ENCODE data around the gene LAMA3.
"Not testable (repeated sequence)": the region's sequence is repeated elsewhere in the genome, so short reads cannot be mapped to it uniquely, and the experiment has no call there.

Gene LAMA3

DNA sequence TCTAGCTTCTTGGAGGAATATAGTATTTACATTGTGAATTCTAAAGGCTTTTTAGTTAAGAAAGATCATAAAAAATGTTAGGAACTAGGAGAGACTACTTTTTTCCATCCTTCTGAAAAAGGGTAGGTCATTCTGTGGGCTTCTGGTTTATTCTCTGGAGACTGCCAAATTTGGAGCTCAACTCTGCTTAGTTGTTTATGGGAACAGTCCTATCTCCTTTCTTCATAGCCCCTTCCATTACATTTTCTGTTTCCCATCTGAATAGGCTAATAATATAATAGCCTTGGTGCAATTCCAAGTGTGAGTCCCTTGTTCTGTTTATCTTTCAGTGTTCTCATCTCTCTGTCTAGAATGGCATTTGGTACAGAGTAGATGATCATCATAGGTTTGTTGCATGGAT lies 15.6 kb downstream of the LAMA3 start:
- no peak for DNase-seq (ENCODE audit: low read depth)

DNA sequence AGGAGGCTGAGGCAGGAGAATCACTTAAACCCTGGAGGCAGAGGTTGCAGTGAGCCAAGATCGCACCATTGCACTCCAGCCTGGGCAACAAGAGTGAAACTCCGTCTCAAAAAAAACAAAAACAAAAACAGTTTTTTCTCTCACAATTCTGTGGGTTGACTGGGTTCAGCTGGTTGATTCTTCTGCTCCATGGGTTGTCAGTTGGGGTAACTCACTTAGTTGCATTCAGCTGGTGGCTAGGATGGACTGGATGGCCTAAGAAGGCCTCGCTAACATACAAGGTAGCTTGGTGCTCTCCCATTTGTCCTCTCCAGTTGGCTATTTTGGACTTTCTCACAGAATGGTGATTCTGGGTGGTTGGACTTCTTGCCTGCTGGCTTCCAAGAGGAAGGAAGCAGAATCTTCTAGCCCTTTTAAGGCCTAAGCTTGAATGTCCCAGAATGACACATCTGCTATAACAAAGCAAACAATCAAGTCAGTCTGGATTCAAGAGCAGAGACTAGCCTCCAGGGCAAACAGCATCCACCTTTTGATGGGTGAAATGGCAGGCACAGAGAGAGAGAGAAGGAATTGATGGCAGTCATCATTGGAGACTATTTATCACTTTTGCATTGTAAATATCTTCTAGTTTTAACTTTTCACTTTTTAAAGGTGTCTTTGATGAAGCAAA lies 17.9 kb downstream of the LAMA3 start:
- DNase-seq (ENCODE audit: low read depth), result no peak

DNA sequence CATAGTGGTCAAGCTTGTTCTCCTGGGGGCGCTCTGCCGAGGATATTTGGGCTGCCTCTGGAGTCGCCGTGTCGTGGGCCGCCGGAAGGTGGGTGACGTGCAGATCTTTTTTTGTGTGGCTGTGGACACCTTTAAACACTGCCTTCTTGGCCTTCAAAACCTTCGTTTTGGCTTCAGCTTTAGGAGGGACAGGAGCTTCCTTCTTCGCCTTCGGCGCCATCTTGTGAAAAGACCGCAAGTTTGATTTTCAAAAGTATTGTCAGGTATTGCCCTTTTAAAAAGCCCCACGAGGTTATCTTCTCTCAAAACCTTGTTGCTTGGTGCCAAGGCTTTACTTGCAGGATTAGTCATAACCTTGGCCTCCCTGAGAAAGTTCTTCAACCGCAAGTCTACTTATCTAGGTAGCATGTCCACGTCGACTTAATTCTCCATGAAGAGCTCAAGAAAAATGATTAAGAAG lies 20.8 kb downstream of the LAMA3 start:
- no peak for DNase-seq (ENCODE audit: low read depth)

DNA sequence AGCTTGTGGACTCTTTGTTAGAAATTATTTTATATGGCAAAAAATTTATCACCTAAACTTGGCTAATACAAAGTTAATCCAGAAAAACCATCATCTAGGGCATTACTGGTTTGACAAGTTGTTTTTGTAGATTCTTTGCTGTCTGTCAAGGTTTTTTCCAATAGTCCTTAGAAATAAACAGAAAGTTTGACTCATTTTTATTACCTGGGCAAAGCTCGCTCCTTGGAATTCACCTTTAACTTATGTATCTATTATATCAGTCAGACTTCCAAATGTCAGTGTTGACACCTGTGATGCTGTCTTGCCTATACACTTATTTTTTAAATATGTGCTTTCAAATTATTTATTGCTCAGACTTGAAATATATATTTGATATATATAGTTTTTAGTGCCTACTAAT lies 21.7 kb downstream of the LAMA3 start:
- DNase-seq (ENCODE audit: low read depth), result no peak

DNA sequence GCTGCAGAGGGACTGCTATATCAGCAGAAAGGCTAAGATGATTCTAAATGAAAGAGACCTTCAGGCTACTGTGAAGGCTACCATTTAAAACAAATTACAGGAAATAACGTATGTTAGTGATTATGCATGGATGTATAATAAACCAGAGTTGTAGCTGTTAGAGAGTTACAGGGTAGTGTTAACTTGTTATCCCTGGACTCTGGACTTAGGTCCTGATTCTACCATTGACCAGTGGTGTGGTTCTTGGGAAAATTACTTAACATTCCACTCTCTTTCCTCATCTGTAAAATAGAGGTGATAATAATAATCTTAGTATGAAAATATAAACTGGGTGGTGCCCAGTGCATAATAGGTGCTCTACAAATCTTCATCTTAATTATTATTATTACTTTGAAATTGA lies 22.2 kb downstream of the LAMA3 start:
- no peak for DNase-seq (ENCODE audit: low read depth)

DNA sequence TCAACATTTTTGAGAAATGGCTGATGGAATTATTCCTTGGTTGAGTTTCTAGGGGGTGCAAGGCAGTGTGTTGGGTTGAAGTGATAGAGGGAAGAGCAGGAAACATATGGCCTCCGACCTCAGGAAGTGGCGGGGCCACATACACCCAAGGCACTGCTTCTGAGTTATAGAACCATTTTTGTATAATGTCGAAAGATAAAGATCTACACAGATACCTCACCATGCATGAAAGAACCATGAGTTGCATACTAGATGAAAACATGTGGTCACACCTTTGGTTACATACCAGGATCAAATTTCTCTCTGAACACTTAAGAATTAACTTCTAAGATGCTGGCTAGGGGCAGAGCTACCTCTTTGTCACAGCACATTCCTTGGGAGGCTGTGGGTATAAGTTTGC lies 23.2 kb downstream of the LAMA3 start:
- DNase-seq (ENCODE audit: low read depth), result no peak

DNA sequence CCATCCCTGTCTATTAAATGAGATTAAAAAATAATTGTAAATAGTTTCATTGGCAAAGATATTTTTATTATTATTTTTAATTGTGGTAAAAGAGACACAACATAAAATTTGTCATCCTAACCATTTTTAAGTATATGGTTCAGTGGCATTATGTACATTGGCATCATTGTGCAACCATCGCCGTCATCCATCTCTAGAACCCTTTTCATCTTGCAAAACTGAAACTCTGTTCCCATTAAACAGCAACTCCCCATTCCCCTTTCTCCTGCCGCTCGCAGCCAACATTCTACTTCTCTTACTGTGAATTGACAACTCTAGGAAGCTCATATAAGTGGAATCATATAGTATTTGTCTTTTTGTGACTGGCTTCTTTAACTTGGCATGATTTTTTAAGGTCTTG lies 25.3 kb downstream of the LAMA3 start:
- DNase-seq (ENCODE audit: low read depth), result no peak

DNA sequence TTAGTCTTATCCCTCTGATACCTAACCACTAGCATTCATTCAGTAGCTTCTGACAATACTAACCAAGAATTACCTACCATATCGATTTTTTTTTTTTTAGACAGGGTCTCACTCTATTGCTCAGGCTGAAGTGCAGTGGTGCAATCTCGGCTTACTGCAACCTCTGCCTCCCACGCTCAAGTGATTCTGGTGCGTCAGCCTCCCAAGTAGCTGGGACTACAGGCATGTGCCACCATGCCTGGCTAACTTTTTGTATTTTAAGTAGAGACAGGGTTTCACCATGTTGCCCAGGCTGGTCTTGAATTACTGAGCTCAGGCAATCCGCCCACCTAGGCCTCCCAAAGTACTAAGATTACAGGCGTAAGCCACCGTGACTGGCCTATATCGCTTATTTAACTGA lies 26.8 kb downstream of the LAMA3 start:
- not testable (repeated sequence) for DNase-seq (ENCODE audit: low read depth)

DNA sequence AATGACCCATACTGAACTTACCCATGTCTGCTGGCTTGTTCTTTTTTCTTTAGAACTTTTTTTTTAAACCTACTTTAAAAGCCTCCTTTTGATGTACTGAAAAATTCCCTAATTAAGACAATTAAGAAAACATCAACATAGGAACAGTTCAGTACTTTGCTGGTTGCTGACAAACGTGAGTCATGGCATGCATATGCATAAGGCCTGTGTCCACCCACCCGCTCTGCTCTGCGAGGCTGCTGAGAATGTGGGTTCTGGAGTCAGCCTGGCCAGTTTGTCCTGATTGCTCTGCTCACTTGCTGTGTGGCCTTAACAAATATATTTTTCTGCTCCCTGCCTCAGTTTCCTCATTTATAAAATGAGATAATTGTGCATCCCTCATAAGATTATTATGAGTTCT lies 27.3 kb downstream of the LAMA3 start:
- DNase-seq (ENCODE audit: low read depth), result no peak

DNA sequence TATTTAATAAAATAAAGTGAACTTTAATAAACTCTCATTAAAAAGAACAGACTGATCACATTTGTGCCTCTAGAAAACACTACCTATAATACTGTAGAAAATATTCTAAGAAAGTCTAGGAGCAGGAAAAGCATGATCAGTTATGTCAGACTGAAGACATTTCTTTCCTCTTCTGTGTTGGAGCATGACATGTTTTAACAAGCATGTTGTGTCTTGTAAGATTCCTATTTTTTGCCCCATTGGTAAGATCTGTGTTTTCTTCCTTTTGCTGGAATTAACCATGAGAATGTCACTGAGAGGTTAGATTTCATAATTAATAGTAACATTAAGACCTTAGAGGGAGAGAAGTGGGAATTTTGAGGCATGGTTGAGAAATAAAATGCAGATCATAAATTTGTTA lies 27.7 kb downstream of the LAMA3 start:
- DNase-seq (ENCODE audit: low read depth), result no peak

DNA sequence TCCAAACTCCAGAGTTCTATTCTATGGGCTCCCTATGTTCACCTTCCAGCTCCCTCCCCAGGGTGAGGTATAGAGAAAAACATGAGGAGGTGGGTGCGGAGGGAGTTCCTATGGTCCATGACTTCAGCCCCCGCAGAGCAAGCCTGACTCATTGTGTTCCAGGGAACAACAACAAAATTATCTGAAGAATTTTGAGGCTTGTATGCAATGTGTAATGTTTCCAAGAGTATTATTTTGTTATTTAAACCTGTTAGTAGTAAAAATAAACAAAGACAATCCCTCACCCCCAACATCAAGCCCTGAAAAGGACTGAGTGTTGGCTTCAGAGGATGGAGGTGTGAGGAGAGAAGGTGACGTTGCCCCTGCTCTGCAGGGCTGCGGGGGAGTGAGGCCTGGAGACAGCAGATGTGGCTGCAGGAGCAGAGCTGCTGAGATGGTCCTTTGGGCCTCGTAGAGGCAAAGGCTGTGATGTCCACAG lies 29.0 kb downstream of the LAMA3 start:
- no peak for DNase-seq (ENCODE audit: low read depth)

DNA sequence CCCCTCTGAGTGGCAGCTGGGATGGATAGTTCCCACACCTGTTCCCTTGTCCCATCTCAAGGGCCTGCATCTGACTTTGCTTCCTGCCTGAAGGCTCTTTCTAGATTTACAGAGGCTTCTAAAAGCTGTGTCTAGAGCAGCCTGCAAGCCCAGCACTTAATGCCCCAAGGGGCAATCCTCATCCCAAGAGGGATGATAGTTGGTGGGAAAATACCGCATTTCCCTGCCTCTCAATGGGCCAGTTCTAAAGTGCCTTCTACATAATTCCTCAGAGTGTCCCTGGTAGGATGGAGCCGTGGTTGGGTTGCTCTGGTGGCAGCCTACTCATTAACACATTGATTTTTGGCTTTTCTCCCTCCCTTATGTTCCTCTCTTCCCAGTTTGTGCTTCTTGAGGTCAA lies 29.5 kb downstream of the LAMA3 start:
- no peak for DNase-seq (ENCODE audit: low read depth)

DNA sequence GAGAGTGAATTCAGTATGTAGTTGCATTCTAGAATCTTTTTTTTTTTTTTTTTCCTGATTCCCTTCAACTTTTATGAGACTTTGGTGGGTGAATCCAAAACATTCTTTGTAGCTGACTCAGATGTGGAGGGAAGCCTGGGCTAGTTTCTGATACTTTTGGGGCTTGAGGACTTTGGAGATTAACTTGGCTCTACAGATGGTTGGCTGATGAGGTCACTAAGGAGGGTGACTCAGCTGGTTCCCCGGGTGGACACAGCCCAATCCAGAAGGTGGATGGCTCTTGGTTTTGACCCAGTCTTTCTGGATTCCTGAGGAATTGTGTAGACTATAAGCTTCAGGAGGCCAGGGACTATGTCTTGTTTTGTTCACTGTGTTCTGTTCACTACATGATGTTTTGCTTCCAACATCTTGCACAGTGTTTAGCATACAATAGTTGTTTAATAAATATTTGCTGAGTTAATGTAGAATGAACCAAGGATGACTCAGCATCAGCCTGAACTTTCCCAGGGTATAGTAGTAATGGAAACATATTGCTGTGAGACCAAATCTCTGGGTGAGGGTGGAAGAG lies 30.5 kb downstream of the LAMA3 start:
- DNase-seq (ENCODE audit: low read depth), result no peak

DNA sequence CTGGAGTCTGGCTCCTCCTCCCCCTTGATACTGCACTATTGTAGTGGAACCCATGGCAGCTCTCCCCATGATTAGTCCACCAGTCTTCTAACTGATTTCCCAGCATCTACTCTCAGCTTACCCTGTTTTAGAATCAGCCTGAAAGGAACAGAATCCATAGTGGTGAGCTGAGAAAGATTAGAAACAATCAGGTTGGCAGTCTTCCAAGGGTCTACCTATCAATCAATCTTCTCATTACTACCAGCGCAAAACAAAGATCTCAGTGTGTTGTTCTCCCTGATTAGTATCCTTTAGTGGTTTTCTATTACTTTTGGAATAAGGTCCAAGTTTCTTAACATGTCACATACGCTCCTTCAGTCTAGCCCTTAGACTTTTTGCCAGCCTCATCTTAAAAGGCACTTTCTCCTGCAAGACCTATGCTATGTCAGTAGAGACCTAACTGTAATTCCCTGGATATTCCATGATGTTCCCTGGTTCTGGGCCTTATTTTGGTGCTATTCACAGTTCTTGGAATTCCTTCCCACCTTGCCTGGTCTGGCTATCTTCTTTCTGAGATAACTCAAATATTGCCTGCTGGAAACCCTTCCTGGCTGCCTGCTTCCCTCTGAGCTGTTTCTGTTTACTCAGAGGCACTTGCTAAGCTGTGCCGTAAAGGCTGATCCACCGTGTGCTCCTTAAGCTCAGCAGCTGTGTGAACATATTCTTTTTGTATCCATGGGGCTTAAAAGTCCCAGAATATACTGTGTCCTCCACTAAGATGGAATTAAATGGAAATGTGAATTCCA lies 32.6 kb downstream of the LAMA3 start:
- DNase-seq (ENCODE audit: low read depth), result no peak

DNA sequence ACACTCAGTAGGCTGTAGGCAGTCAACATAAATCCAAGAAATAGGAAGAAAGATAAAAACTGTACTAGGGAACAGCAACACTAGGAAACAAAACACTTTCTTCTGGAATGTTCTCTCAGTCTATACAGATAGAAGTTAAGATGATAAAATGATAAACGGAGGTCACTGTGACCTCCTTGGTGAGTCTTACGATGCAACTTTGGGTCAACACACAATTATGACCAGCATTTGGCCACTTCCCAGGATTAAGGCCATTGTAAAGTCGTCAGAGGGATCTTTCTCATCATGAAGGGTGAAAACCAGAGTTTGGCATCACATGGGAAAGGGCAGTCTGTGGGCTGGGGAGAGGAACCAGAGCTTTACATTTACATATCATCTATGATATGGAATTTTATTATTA lies 33.4 kb downstream of the LAMA3 start:
- no peak for DNase-seq (ENCODE audit: low read depth)

DNA sequence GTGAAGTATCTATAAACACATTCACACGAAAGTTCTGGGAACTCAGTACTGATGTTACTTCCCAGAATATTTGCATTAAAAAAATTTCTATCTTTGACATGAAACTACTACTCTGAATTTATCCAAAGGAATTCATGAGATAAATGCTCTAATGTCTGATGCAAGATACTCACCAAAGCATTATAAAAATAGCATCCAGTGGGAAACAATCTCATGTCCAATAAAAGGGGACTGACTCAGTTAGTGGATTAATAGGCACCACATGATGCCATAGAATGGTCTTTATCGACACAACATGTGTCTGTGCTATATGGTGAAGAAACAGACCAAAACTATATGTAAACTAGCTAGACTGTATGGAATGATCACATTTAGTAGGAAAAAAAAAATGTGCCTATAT lies 33.9 kb downstream of the LAMA3 start:
- DNase-seq (ENCODE audit: low read depth), result no peak

DNA sequence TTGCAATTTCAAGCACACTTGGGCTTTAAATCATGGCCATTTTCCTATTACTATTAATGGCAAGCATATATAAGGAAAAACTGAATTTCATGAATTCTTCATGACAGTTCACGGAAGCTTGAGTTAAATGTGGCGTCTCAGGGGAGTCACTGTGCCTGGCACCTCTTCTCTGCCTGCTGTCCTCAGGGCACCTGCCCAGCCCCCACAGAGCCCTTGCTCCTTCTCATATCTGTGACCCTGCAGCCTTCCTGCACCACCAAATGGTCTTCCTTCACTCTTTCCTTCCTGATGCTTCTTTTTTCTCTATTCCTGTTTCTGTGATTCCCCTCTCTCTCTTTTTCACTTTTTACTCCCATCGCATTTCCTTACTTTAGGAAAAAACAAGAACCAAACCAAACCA lies 35.4 kb downstream of the LAMA3 start:
- no peak for DNase-seq (ENCODE audit: low read depth)

DNA sequence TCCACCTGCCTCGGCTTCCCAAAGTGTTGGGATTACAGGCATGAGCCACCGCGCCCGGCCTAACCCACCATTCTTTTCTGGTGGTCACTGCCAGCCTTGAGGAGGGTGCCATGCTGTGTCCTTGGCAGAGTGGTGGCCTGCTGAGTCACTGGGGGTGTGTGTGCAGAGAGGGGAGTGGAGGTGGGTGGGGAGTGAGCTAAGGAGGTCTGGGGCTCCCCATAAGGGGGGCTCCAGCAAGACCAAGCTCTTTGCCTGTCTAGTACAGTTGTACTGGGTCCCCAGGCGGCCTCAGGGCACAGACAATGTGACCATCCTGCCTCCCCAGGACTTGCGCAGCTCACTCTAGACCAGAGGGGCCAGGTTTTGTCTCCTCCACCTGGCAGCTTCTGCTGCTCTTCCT lies 36.1 kb downstream of the LAMA3 start:
- DNase-seq (ENCODE audit: low read depth), result no peak

DNA sequence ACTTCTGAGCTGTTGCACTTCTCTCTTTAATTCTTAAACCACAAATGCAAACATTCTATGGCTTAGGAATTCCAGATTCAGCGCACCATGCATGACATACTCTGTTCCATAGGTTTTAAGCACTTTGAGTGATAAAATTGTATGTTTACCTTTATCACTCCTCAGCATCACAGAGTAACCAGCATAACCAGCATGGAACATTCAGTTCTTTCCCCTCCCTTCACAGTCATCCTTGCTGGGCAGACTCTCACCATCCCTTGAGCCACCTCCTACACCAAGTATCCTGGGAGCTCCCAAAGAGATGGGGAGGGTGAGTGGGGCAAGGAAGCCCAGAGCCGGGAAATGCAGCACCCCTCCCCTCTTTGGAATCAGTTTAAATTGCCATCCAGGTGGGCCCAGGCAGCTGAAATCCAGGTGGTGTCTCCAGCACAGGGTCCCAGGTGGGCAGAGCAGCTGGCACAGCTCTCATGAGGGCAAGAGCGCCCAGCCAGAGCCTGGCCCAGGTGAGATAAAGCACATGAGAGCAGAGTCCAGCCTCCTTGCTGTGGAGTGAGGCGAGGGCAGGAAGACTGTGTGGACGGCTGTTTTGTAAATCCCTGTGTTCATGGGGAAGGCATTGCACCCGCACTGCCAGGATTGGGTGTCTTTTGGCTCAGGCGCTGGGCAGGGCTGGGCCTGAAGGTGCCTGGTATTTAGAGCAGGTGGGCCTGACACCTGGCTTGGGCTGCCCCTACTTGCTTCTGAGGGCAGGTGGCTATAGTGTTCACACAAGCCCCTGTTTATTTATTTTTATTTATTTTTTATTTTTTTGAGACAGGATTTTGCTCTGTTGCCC lies 36.8 kb downstream of the LAMA3 start:
- DNase-seq (ENCODE audit: low read depth), result no peak

DNA sequence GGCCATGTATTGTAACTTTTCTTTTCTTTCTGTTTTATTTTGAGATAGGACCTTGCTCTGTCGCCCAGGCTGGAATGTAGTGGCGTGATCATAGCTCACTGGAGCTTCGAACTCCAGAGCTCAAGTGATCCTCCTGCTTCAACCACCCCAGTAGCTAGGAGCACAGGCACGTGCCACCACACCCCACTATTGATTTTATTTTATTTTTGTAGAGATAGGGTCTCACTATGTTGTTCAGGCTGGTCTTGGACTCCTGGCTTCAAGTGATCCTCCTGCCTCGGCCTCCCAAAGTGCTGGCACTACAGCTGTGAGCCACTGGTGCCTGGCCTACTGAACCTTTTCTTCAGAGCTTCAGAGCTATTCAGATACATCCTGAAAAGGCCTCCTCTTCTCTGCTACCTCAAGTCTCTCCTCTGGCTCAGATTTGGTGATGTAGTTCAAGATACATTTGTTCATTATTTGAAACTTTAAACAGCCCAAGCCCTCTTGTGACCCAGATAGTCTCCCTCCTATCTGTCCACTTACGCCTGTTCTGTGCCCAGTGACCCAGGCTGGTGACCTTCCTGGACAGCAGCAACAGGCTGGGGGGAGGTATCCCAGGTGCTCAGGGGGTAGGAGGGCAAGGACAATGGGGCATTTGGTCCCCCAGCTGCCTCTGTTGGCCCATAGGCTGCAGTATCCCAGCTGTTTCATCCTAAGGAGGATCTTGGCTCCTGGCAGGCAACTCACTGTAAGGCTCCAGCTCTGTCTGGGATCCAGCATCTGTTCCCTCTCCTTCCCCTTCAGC lies 38.6 kb downstream of the LAMA3 start:
- DNase-seq (ENCODE audit: low read depth), result no peak

DNA sequence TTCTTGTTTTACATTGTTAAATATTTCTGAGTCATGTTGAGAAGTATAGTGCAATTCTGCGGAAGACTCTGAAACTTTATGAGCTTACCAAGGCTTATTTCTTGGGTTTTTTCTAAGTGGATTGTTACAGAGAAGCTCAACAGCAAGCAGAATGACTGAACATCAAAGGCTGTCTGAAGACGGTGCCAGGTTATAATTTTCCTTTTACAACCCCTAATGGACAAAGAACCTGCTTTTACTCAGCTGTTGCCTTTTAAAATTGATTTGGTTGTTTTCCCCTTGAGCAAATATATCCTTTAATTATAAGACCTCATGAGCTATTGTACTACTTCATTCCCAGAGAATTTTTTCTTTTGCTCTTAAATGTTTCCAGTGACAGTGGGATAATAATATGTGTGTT lies 41.6 kb downstream of the LAMA3 start:
- DNase-seq (ENCODE audit: low read depth), result no peak

DNA sequence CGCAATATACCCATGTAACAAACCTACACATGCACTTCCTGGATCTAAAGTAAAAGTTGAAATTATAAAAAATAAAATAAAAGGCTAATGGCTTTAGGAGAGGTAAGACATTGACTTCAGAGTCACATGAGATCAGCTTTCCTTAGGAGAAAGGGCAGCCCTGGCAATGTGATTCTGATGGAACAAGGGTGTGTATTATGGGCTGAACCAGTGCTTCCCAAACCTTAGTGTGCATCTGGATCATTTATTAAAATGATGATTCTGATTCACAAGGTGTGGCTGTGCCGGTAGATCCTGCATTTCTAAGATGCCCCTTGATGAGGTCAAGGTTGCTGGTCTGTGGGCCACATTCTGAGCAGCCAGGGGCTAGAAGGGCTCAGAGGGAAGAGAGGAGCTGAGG lies 42.6 kb downstream of the LAMA3 start:
- DNase-seq (ENCODE audit: low read depth), result no peak
